ENCODE data around the gene LAPTM5.

DNA sequence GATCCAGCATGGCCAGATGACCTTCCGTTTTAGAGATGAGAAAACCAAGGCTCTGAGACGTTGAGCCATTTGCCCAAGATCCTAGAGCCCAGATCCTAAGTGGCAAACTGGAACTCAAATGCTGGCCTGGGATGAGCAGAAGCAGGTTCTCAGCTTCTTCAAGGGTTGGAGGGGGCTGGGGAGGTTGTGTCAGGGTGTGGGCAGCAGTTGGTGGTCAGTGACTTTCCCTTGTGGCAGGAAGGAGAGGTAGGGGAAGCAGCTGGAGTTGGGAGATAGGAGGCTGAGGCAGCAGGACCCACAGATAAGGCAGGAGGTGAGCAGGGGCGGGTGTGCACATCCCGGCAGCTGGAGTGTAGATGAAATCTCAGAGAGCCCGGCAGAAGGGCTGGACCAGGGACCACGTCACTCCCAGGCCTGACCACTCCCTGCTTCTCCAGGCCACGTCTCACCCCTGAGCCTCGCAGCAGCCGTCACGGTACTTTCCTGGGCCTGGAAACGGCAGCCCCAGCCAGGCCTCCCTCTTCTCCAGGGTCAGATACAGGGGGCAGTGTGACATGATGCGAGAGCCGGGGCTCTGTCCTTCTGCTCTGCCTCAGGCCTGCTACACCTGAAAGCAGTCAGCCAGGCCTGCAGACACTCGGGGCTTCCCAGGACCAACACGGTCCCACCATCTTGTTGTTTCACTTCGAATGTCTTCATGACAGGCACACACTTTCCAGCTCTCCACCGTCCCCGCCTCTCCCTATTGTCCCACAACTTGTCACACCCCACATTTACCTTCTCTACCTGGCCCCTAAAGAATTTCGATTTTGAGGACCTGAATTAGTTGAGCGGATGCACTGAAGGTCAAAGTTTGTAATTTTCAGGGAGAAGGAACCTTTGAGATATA lies 11.5 kb upstream of the LAPTM5 start:
- no peak for TF ChIP-seq POLR2AphosphoS5 (IDR thresholded peaks at IDR 0.05; ENCODE audit: low read depth, low read length)
- TF ChIP-seq POLR2A (IDR thresholded peaks at IDR 0.05; ENCODE audit: low read depth, low read length): no peak
- TF ChIP-seq TAF1 (IDR thresholded peaks at IDR 0.05; ENCODE audit: borderline replicate concordance, low read depth, low read length): no peak
